Suprapubic skin (tissue), 4 donors: ENCODE measurements around the gene CAMKK1.

Source experiments
- POLR2A ChIP-seq, 2 donors: fragments of 450-650 bp; IDR thresholded peaks; one replicate each; pipeline ENCODE4 v1.6.1; 2017; ENCODE audit warnings: antibody characterized with exemption in 2 of 2, mild to moderate bottlenecking in 2 of 2, moderate library complexity in 2 of 2
- POLR2AphosphoS5 ChIP-seq, 3 donors: sonication (generic); formaldehyde crosslinking; IDR thresholded peaks; one replicate each; pipeline ENCODE4 v1.6.1; 2017; ENCODE audit warnings: antibody characterized with exemption in 3 of 3

DNA sequence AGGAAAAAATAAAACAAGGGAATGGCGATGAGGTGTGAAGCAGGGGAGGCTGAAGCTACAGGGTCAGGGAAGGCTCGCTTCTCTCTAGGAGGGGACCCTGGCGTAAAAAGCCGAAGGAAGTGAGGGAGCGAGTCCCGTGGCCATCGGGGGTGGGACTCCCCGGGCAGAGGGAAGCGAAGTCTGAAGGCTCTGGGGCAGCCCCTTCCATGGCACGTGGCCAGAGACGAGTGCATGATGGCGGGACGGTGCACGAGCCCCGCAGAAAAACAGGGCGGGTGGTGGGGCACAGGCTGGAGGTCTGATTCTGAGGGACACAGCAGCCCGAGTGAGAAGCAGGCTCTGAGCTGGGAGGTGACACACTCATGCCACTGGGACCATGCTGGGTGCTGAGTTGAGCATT, 25.7 kb downstream of the CAMKK1 start:
- no peak for TF ChIP-seq POLR2A (IDR thresholded peaks at IDR 0.05)
- TF ChIP-seq POLR2AphosphoS5 (IDR thresholded peaks at IDR 0.05): no peak
